ENCODE measurements around the gene GNAS. TPM values are rescaled to one million over a fixed set of nuclear protein-coding genes. Genes with fewer than 3 reads are reported as not detected.

Gene GNAS
- total and polyA plus RNA-seq, 9 of the 15 experiments (the other 6 are each of a cell fraction or from before 2014, with no cell fraction given), result 128 to 648 (median 266) TPM

DNA sequence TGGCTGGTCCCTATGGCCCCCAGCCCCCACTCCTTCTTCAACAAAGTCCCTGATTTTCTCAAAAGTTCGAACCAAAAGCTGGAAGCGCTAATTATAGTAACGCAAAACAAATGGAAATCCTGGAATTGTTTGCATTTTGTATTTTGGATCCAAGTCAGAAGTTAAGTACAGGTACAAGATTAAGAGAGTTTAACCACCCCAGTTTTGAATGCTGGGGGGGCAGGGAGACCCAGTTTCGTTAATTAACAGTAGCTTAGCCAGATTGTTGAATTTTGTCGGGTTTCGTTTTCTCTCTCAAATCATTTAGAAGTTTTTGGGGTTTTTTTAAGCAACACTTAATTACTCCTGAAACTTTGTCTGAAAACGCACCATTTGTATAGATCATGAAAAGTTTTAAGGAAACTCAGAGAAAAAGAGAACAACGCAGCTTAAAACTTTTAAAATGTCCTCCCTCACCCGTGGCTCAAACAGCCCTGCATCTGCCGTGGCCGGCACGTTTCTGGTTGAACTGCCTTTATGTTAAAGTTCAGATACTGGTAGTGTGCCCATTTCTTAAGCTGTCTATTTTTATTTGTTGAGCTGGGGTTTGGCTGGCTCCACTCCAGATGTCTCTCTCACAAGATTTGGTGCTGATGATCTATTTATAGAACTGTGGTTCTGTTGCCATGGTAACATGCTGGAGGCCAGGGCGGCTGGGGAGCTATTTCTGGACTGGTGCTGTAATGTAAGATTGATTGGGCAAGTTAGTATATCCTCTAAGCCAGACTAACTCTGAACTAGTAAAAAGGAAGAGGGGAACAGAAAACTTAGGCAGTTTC, 55.0 kb downstream of the GNAS start (continued):
- TF ChIP-seq NBN (IDR thresholded peaks at IDR 0.05; ENCODE audit: low read depth), result no peak
- TF ChIP-seq POLR2G (IDR thresholded peaks at IDR 0.05; ENCODE audit: low read depth, low read length), result no peak
- TF ChIP-seq, protein P1, sequence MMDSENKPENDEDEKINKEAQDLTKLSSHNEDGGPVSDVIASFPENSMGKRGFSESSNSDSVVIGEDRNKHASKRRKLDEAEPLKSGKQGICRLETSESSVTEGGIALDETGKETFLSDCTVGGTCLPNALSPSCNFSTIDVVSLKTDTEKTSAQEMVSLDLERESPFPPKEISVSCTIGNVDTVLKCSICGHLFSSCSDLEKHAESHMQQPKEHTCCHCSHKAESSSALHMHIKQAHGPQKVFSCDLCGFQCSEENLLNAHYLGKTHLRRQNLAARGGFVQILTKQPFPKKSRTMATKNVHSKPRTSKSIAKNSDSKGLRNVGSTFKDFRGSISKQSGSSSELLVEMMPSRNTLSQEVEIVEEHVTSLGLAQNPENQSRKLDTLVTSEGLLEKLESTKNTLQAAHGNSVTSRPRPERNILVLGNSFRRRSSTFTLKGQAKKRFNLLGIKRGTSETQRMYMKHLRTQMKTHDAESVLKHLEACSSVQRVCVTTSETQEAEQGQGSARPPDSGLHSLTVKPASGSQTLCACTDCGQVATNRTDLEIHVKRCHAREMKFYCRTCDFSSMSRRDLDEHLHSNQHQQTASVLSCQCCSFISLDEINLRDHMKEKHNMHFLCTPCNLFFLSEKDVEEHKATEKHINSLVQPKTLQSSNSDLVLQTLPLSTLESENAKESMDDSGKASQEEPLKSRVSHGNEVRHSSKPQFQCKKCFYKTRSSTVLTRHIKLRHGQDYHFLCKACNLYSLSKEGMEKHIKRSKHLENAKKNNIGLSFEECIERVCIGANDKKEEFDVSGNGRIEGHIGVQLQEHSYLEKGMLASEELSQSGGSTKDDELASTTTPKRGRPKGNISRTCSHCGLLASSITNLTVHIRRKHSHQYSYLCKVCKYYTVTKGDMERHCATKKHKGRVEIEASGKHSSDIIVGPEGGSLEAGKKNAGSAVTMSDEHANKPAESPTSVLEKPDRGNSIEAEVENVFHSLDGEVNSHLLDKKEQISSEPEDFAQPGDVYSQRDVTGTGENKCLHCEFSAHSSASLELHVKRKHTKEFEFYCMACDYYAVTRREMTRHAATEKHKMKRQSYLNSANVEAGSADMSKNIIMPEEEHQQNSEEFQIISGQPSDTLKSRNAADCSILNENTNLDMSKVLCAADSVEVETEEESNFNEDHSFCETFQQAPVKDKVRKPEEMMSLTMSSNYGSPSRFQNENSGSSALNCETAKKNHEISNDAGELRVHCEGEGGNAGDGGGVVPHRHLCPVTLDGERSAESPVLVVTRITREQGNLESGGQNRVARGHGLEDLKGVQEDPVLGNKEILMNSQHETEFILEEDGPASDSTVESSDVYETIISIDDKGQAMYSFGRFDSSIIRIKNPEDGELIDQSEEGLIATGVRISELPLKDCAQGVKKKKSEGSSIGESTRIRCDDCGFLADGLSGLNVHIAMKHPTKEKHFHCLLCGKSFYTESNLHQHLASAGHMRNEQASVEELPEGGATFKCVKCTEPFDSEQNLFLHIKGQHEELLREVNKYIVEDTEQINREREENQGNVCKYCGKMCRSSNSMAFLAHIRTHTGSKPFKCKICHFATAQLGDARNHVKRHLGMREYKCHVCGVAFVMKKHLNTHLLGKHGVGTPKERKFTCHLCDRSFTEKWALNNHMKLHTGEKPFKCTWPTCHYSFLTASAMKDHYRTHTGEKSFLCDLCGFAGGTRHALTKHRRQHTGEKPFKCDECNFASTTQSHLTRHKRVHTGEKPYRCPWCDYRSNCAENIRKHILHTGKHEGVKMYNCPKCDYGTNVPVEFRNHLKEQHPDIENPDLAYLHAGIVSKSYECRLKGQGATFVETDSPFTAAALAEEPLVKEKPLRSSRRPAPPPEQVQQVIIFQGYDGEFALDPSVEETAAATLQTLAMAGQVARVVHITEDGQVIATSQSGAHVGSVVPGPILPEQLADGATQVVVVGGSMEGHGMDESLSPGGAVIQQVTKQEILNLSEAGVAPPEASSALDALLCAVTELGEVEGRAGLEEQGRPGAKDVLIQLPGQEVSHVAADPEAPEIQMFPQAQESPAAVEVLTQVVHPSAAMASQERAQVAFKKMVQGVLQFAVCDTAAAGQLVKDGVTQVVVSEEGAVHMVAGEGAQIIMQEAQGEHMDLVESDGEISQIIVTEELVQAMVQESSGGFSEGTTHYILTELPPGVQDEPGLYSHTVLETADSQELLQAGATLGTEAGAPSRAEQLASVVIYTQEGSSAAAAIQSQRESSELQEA (IDR thresholded peaks at IDR 0.05; ENCODE audit: low read depth), result no peak
- TF ChIP-seq ELF1 (tag; IDR thresholded peaks at IDR 0.05), result no peak
- TF ChIP-seq MEF2A (IDR thresholded peaks at IDR 0.05; ENCODE audit: control insufficient read depth, low read depth, low read length), result peak; percentile 99
- no peak for TF ChIP-seq SETDB1 (IDR thresholded peaks at IDR 0.05; ENCODE audit: low read length)
- TF ChIP-seq JUND (IDR thresholded peaks at IDR 0.05; ENCODE audit: borderline replicate concordance, low read depth, low read length), result 0 out of 2 replicates have a peak, but pooled peaks have one; percentile 14
- TF ChIP-seq JUND (tag; IDR thresholded peaks at IDR 0.05; ENCODE audit: borderline replicate concordance, low read depth, low read length), result no peak; the same call in 2 of the 3 replicates
- TF ChIP-seq MAFF (IDR thresholded peaks at IDR 0.05; ENCODE audit: low read length), result no peak
- no peak for TF ChIP-seq SLC30A9 (CRISPR knock-in tag; IDR thresholded peaks at IDR 0.05)
- TF ChIP-seq PHF8 (IDR thresholded peaks at IDR 0.05; ENCODE audit: borderline replicate concordance, low read length), result no peak
- TF ChIP-seq, protein P2, sequence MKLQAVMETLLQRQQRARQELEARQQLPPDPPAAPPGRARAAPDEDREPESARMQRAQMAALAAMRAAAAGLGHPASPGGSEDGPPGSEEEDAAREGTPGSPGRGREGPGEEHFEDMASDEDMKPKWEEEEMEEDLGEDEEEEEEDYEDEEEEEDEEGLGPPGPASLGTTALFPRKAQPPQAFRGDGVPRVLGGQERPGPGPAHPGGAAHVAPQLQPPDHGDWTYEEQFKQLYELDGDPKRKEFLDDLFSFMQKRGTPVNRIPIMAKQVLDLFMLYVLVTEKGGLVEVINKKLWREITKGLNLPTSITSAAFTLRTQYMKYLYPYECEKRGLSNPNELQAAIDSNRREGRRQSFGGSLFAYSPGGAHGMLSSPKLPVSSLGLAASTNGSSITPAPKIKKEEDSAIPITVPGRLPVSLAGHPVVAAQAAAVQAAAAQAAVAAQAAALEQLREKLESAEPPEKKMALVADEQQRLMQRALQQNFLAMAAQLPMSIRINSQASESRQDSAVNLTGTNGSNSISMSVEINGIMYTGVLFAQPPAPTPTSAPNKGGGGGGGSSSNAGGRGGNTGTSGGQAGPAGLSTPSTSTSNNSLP (IDR thresholded peaks at IDR 0.05; ENCODE audit: borderline replicate concordance, low read depth, low read length), result 0 out of 2 replicates have a peak, but pooled peaks have one; percentile 21
- TF ChIP-seq NFATC3 (IDR thresholded peaks at IDR 0.05), result no peak
- TF ChIP-seq, protein P3, sequence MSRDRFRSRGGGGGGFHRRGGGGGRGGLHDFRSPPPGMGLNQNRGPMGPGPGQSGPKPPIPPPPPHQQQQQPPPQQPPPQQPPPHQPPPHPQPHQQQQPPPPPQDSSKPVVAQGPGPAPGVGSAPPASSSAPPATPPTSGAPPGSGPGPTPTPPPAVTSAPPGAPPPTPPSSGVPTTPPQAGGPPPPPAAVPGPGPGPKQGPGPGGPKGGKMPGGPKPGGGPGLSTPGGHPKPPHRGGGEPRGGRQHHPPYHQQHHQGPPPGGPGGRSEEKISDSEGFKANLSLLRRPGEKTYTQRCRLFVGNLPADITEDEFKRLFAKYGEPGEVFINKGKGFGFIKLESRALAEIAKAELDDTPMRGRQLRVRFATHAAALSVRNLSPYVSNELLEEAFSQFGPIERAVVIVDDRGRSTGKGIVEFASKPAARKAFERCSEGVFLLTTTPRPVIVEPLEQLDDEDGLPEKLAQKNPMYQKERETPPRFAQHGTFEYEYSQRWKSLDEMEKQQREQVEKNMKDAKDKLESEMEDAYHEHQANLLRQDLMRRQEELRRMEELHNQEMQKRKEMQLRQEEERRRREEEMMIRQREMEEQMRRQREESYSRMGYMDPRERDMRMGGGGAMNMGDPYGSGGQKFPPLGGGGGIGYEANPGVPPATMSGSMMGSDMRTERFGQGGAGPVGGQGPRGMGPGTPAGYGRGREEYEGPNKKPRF (IDR thresholded peaks at IDR 0.05; ENCODE audit: low read depth, low read length), result no peak
- TF ChIP-seq ZSCAN29 (IDR thresholded peaks at IDR 0.05), result no peak
- TF ChIP-seq KDM1A (IDR thresholded peaks at IDR 0.05), result peak; percentile 51 to 68
